ENCODE results near the gene BCAP31. TPM values are rescaled to one million over a fixed set of nuclear protein-coding genes. Genes with fewer than 3 reads are reported as not detected.

The BCAP31 gene
- total and polyA plus RNA-seq, 2 of the 13 experiments (the other 11 are each of a cell fraction or from before 2014, with no cell fraction given) = 139 to 178 TPM

GRCh38 chrX:153732401-153732800 is 8.2 kb upstream of the BCAP31 start:
- Histone ChIP-seq H3K4me1 (ENCODE audit: insufficient read depth, low read length) (peaks cover 45% of the 10 kb centered on the region), H4K20me1 (ENCODE audit: insufficient read depth, low read length) (peaks cover 15% of the 10 kb centered on the region), H3K9ac (ENCODE audit: insufficient read depth, low read depth, low read length) (no peak overlapping the region), H3K27ac (ENCODE audit: extremely low read length, insufficient read depth, low read length) (no peak overlapping the region), H3K27me3 (ENCODE audit: control insufficient read depth in 1 of 2, insufficient read depth in 2 of 2, low read length in 2 of 2) (no peaks in the 10 kb centered on the region), H3K9me3 (ENCODE audit: low read length) (no peaks in the 10 kb centered on the region), H3K4me3 (replicated peaks in 1 of 3; ENCODE audit: insufficient read depth in 1 of 3, low read depth in 2 of 3, low read length in 3 of 3) (no peak overlapping the region), H3K36me3 (replicated peaks in 1 of 2; ENCODE audit: control insufficient read depth in 1 of 2, insufficient read depth in 2 of 2, low read length in 2 of 2) (peaks cover 0 to 9% of the 10 kb centered on the region in 2 experiments; a peak in 1 of 5 replicates), H2AFZ (ENCODE audit: low read length) (no peak overlapping the region), H3K4me2 (ENCODE audit: low read depth, low read length) (no peak overlapping the region), H3K79me2 (ENCODE audit: insufficient read depth, low read length) (peaks cover 8% of the 10 kb centered on the region)
- POLR2A ChIA-PET = no interaction called here
- 93% methylated on average over 4 of the region's 14 CpGs for WGBS (ENCODE audit: low lambda C conversion rate)
- DNase-seq (ENCODE audit: low spot score) (no peak), FAIRE-seq (no peak), ATAC-seq (no peak)
- intact Hi-C loops (cut with micrococcal nuclease; ENCODE audit: unreplicated experiment) (no loop called here), in situ Hi-C loops (cut with HindIII; ENCODE audit: extremely low pct_ligation_motif_present, low pct_unique_long_range_greater_than_20kb) (no loop called here)
- no TSS peak for BruUV-seq (replicated peaks)
- no peak for TF ChIP-seq GATAD2A (CRISPR knock-in tag; IDR thresholded peaks at IDR 0.05)
- no peak for TF ChIP-seq ZNF180 (CRISPR knock-in tag; IDR thresholded peaks at IDR 0.05; ENCODE audit: borderline replicate concordance, low read depth)
- TF ChIP-seq ZNF781 (CRISPR knock-in tag; IDR thresholded peaks at IDR 0.05; ENCODE audit: borderline replicate concordance, not compliant biosample characterization) = no peak
- no peak for TF ChIP-seq CTCF (CRISPR knock-in tag; IDR thresholded peaks at IDR 0.05)
- TF ChIP-seq ZNF414 (CRISPR knock-in tag; IDR thresholded peaks at IDR 0.05) = no peak
- no peak for TF ChIP-seq REL (CRISPR knock-in tag; conservative IDR thresholded peaks at IDR 0.05)
- TF ChIP-seq FOSL2 (CRISPR knock-in tag; IDR thresholded peaks at IDR 0.05) = no peak
- TF ChIP-seq MAX (IDR thresholded peaks at IDR 0.05) = no peak
- no peak for TF ChIP-seq ZSCAN20 (CRISPR knock-in tag; IDR thresholded peaks at IDR 0.05; ENCODE audit: borderline replicate concordance)
- TF ChIP-seq TSC22D2 (CRISPR knock-in tag; IDR thresholded peaks at IDR 0.05; ENCODE audit: borderline replicate concordance) = no peak
- no peak for TF ChIP-seq SP140L (CRISPR knock-in tag; IDR thresholded peaks at IDR 0.05; ENCODE audit: borderline replicate concordance)
- TF ChIP-seq ZNF281 (CRISPR knock-in tag; IDR thresholded peaks at IDR 0.05; ENCODE audit: borderline replicate concordance) = no peak
- no peak for TF ChIP-seq PBX2 (CRISPR knock-in tag; IDR thresholded peaks at IDR 0.05)
- CTCF ChIA-PET (ENCODE audit: low intra/inter-chr PET ratio, low total read pairs) = no interaction called here

Data from HepG2 (cell line).